HepG2 (cell line): ENCODE results near the gene PVR. TPM values are rescaled to one million over a fixed set of nuclear protein-coding genes. Genes with fewer than 3 reads are reported as not detected.

Experiments
- ATAC-seq: fragments of 200-7000 bp; cut with Tn5 transposase; 3 replicates; pipeline ENCODE4 v1.9.1; 2020; ENCODE audit warnings: mild to moderate bottlenecking, moderate library complexity
- BruUV-seq: library from RNA; stranded (reverse); fragments of 400-500 nt; replicated peaks from 2 replicates; lab custom pipeline; 2021; lab: Mats Ljungman, UMichigan
- CTCF ChIA-PET: fragments of 300-600 bp; formaldehyde crosslinking; extraction: SDS; loops from one replicate; lab custom pipeline; 2021; ENCODE audit warnings: low total read pairs, inconsistent platforms, low intra/inter-chr PET ratio; lab: Yijun Ruan, JAX
- POLR2A ChIA-PET: fragments of 350-600 bp; sonication (Branson Sonifier 250); formaldehyde crosslinking; loops from one replicate; lab custom pipeline; 2020; ENCODE audit warnings: antibody characterized with exemption, inconsistent platforms; lab: Yijun Ruan, JAX
- DNase-seq: peaks from one replicate; pipeline ENCODE4 v3.0.0-alpha.2; 2015; ENCODE audit warnings: low spot score
- FAIRE-seq: peaks from 3 replicates; lab custom pipeline; 2011; peaks lifted over from hg19 to GRCh38; lab: Jason Lieb, UNC
- H2AFZ ChIP-seq: one replicate; pipeline ENCODE4 v1.6.1; 2011; ENCODE audit warnings: low read length, inconsistent platforms
- H3K27ac ChIP-seq: fragments of 300-600 bp; 3 replicates; pipeline ENCODE4 v1.8.0; 2011; ENCODE audit warnings: mixed run types, mild to moderate bottlenecking, mixed read lengths, low read length, inconsistent platforms; ENCODE audit not compliant: insufficient read depth; ENCODE audit errors: extremely low read length
- H3K27me3 ChIP-seq, 2 experiments: fragments of 200-600 bp in 1 of 2; 2 replicates in 1 of 2; 3 replicates in 1 of 2; pipeline versions ENCODE4 v1.6.0 to v1.8.0; 2011; ENCODE audit warnings: low read length in 2 of 2, mild to moderate bottlenecking in 2 of 2, moderate library complexity in 2 of 2, inconsistent platforms in 1 of 2; ENCODE audit not compliant: insufficient read depth in 2 of 2, control insufficient read depth in 1 of 2
- H3K36me3 ChIP-seq, 2 experiments: fragments of 200-600 bp in 1 of 2; replicated peaks in 1 of 2; 2 replicates in 1 of 2; 3 replicates in 1 of 2; pipeline versions ENCODE4 v1.5.1 to v1.8.0; 2011; ENCODE audit warnings: low read length in 2 of 2, inconsistent platforms in 1 of 2; ENCODE audit not compliant: insufficient read depth in 2 of 2, control insufficient read depth in 1 of 2
- H3K4me1 ChIP-seq: 2 replicates; pipeline ENCODE4 v1.5.1; 2012; ENCODE audit warnings: low read length, inconsistent platforms; ENCODE audit not compliant: insufficient read depth
- H3K4me2 ChIP-seq: 2 replicates; pipeline ENCODE4 v1.6.0; 2011; ENCODE audit warnings: low read depth, low read length, inconsistent platforms
- H3K4me3 ChIP-seq, 3 experiments: fragments of 200-600 bp in 1 of 3; sonication (generic), shearing (Covaris generic) in 1 of 3; replicated peaks in 1 of 3; 2 replicates each; pipeline ENCODE4 v1.5.1; 2011 to 2016; ENCODE audit warnings: low read length in 3 of 3, inconsistent platforms in 2 of 3, low read depth in 2 of 3, mild to moderate bottlenecking in 2 of 3, control low read depth in 1 of 3, mixed read lengths in 1 of 3; ENCODE audit not compliant: insufficient read depth in 1 of 3
- H3K79me2 ChIP-seq: one replicate; pipeline ENCODE4 v1.6.1; 2011; ENCODE audit warnings: low read length, inconsistent platforms; ENCODE audit not compliant: insufficient read depth
- H3K9ac ChIP-seq: 2 replicates; pipeline ENCODE4 v1.6.0; 2011; ENCODE audit warnings: mild to moderate bottlenecking, low read depth, low read length, inconsistent platforms; ENCODE audit not compliant: insufficient read depth
- H3K9me3 ChIP-seq: 2 replicates; pipeline ENCODE4 v1.5.1; 2012; ENCODE audit warnings: mild to moderate bottlenecking, low read length
- H4K20me1 ChIP-seq: 2 replicates; pipeline ENCODE4 v1.6.0; 2011; ENCODE audit warnings: inconsistent platforms, mild to moderate bottlenecking, low read length, moderate library complexity; ENCODE audit not compliant: insufficient read depth
- ERF ChIP-seq: IDR thresholded peaks from 2 replicates; pipeline ENCODE4 v1.6.1; 2018; ENCODE audit warnings: missing biosample characterization, missing genetic modification reagents
- HCFC1 ChIP-seq: fragments of 150-350 bp; IDR thresholded peaks from 2 replicates; pipeline ENCODE4 v1.6.1; 2014; ENCODE audit warnings: low read depth, low read length
- HNF4A ChIP-seq: sonication (generic); formaldehyde crosslinking; IDR thresholded peaks from 2 replicates; pipeline ENCODE4 v1.4.0; 2020; ENCODE audit warnings: missing genetic modification reagents
- HNRNPH1 ChIP-seq: fragments of 200-400 bp; formaldehyde crosslinking; optimal IDR thresholded peaks from 2 replicates; pipeline ENCODE3; 2017; ENCODE audit warnings: mild to moderate bottlenecking, low read depth, low read length
- IRX3 ChIP-seq: sonication (generic); formaldehyde crosslinking; IDR thresholded peaks from 2 replicates; pipeline ENCODE4 v1.8.1; 2023; ENCODE audit warnings: mild to moderate bottlenecking, low read depth, missing genetic modification reagents, borderline replicate concordance
- PCBP2 ChIP-seq: fragments of 200-400 bp; formaldehyde crosslinking; optimal IDR thresholded peaks from 2 replicates; pipeline ENCODE3; 2018; ENCODE audit warnings: low read length, low read depth; ENCODE audit not compliant: poor library complexity, severe bottlenecking
- PHF5A ChIP-seq: IDR thresholded peaks from one replicate; pipeline ENCODE4 v1.6.1; 2018; ENCODE audit warnings: low read depth, missing genetic modification reagents; ENCODE audit not compliant: unreplicated experiment
- RARG ChIP-seq: sonication (generic); formaldehyde crosslinking; IDR thresholded peaks from 2 replicates; pipeline ENCODE4 v1.4.0; 2020; ENCODE audit warnings: low read depth, mild to moderate bottlenecking, missing genetic modification reagents
- SALL2 ChIP-seq: sonication (generic); formaldehyde crosslinking; IDR thresholded peaks from 2 replicates; pipeline ENCODE4 v1.8.1; 2023; ENCODE audit warnings: mild to moderate bottlenecking, missing genetic modification reagents, inconsistent platforms
- ZNF816 ChIP-seq: sonication (generic); formaldehyde crosslinking; IDR thresholded peaks from 2 replicates; pipeline ENCODE4 v1.8.0; 2022; ENCODE audit warnings: missing genetic modification reagents, mild to moderate bottlenecking, borderline replicate concordance
- ZNF839 ChIP-seq: sonication (generic); formaldehyde crosslinking; IDR thresholded peaks from 2 replicates; pipeline ENCODE4 v1.4.0; 2020; ENCODE audit warnings: missing genetic modification reagents, mild to moderate bottlenecking, borderline replicate concordance
- WGBS: methylation state at CpG from one replicate; pipeline ENCODE4 v1.1.6; 2017; ENCODE audit warnings: low lambda C conversion rate; 5-methylcytosine and 5-hydroxymethylcytosine counted together
- in situ Hi-C: cut with HindIII; loops from 2 replicates; pipeline ENCODE4 v1.10.0; 2017; ENCODE audit warnings: low pct_unique_long_range_greater_than_20kb; ENCODE audit not compliant: extremely low pct_ligation_motif_present
- intact Hi-C: fragments of 100-400 bp; cut with micrococcal nuclease; formaldehyde crosslinking; loops from one replicate; pipeline ENCODE4 v1.10.0; 2022; ENCODE audit not compliant: unreplicated experiment
- polyA plus RNA-seq, 8 experiments: library from polyadenylated mRNA; depleted of rRNA in 3 of 8; stranded (reverse) in 7 of 8; unstranded in 1 of 8; fragments of >200 nt; fragmentation: Illumina TruSeq in 4 of 8; extraction: Trizol in 4 of 8; gene quantifications; 2 replicates each; pipeline versions ENCODE4 v1.2.1 to v1.2.3, GENCODE V29; 2011 to 2016; ENCODE audit warnings: low read depth in 4 of 8, missing spikeins in 1 of 8, mixed read lengths in 1 of 8; ENCODE audit not compliant: insufficient read depth in 1 of 8
- total RNA-seq, 5 experiments: library from RNA; depleted of rRNA; stranded (reverse); fragments of >200 nt; fragmentation: Illumina TruSeq; extraction: Trizol; gene quantifications; 2 replicates each; pipeline ENCODE4 v1.2.3, GENCODE V29; 2016; ENCODE audit warnings: low read depth in 1 of 5
- TF ChIP-seq, protein P1 (sequence below): sonication (generic); formaldehyde crosslinking; IDR thresholded peaks from 2 replicates; pipeline ENCODE4 v1.5.1; 2020; ENCODE audit warnings: missing genetic modification reagents, mild to moderate bottlenecking, borderline replicate concordance

PVR gene
- total and polyA plus RNA-seq, 2 of the 13 experiments (the other 11 are each of a cell fraction or from before 2014, with no cell fraction given) = 43.4 to 46.6 TPM

DNA sequence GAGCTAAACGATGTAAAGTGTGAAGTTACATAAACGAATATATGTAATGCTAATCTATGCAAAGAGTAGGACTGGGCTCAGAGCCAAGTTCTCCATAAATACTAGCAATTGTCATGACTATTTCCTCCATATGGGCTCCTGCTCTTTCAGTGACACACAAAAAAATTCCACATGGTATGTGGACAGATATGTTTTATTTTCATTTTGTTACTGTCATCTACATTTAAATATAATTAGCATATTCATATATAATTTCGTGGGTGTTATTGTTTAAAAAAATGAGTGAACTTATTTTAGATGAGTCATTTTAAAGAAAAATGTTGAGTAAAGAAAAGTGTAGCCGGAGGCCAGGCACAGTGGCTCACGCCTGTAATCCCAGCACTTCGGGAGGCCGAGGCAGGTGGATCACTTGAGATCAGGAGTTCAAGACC, 35.3 kb upstream of the PVR start:
- Histone ChIP-seq H3K79me2 (no peaks in the 10 kb centered on the region), H3K4me2 (no peak overlapping the region), H3K27ac (no peak overlapping the region), H4K20me1 (no peaks in the 10 kb centered on the region), H3K27me3 (no peaks in the 10 kb centered on the region), H2AFZ (no peak overlapping the region), H3K36me3 (no peaks in the 10 kb centered on the region), H3K4me1 (peaks cover 77% of the 10 kb centered on the region), H3K9me3 (no peaks in the 10 kb centered on the region), H3K9ac (no peak overlapping the region), H3K4me3 (no peak overlapping the region)
- WGBS = 69% methylated on average over 7 of the region's 7 CpGs
- FAIRE-seq = no peak
- no peak for TF ChIP-seq PCBP2
- TF ChIP-seq HCFC1 = no peak
- no peak for TF ChIP-seq RARG (CRISPR knock-in tag)
- TF ChIP-seq ZNF839 (CRISPR knock-in tag) = no peak
- TF ChIP-seq HNRNPH1 = no peak
- no peak for TF ChIP-seq PHF5A
- TF ChIP-seq HNF4A (CRISPR knock-in tag) = no peak
- no peak for TF ChIP-seq ZNF816
- TF ChIP-seq, protein P1, sequence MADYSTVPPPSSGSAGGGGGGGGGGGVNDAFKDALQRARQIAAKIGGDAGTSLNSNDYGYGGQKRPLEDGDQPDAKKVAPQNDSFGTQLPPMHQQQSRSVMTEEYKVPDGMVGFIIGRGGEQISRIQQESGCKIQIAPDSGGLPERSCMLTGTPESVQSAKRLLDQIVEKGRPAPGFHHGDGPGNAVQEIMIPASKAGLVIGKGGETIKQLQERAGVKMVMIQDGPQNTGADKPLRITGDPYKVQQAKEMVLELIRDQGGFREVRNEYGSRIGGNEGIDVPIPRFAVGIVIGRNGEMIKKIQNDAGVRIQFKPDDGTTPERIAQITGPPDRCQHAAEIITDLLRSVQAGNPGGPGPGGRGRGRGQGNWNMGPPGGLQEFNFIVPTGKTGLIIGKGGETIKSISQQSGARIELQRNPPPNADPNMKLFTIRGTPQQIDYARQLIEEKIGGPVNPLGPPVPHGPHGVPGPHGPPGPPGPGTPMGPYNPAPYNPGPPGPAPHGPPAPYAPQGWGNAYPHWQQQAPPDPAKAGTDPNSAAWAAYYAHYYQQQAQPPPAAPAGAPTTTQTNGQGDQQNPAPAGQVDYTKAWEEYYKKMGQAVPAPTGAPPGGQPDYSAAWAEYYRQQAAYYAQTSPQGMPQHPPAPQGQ (CRISPR knock-in tag) = no peak
- no peak for TF ChIP-seq SALL2
- TF ChIP-seq IRX3 (CRISPR knock-in tag) = no peak
- TF ChIP-seq ERF = no peak
- CTCF ChIA-PET = interaction anchor here (0.7 kb wide), 1 partner anchor 49 kb away, joined by 3 read pairs; no protein-coding TSS in a partner anchor
- in situ Hi-C loops = no loop called here
- DNase-seq = no peak
- POLR2A ChIA-PET = no interaction called here
- ATAC-seq = no peak
- intact Hi-C loops = no loop called here
- BruUV-seq = no TSS peak
